Stimulated activated memory B cell treated with anti-CD40 and anti-IgM and Interleukin-4, amounts not matched to agents 10 μg/mL and 1 μg/mL and 100 μg/mL, for 72 hours (primary cell): Measurements from ENCODE around the gene ADAMTS3.

ENCODE experiments used
- ATAC-seq: fragments of 150-1000 bp; cut with Tn5 transposase; 2 replicates; pipeline ENCODE4 v1.10.0; 2021
- H3K27ac Mint-ChIP-seq: one replicate; pipeline ENCODE4 v1.8.0; 2022; ENCODE audit warnings: mild to moderate bottlenecking, mixed read lengths
- H3K27me3 Mint-ChIP-seq: one replicate; pipeline ENCODE4 v1.8.0; 2022; ENCODE audit warnings: mixed read lengths
- H3K36me3 Mint-ChIP-seq: one replicate; pipeline ENCODE4 v1.8.0; 2022; ENCODE audit warnings: mixed read lengths
- H3K4me1 Mint-ChIP-seq: one replicate; pipeline ENCODE4 v1.8.0; 2022; ENCODE audit warnings: mixed read lengths
- H3K4me3 Mint-ChIP-seq: one replicate; pipeline ENCODE4 v1.8.0; 2022; ENCODE audit warnings: mild to moderate bottlenecking, moderate library complexity, mixed read lengths
- H3K9me3 Mint-ChIP-seq: one replicate; pipeline ENCODE4 v1.8.0; 2022; ENCODE audit warnings: mixed read lengths

Gene ADAMTS3

DNA sequence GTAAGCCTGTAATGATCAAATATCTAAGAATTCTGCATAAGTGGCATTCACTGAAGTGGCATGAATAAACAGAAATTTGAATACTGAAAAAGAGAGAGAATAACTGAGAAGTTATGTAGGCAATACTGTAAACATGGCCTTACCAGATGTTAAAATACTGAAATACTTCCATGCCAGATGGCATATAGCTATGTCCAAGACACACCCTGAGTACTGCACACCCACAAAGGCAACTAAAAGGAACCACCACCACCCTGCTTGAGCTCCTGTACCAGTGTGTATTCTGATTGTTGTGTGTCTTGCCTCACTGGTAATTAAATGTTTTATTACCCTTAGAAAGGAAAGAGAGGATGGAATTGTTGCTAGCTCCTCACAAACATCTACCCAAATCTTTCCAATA, 192.1 kb downstream of the ADAMTS3 start:
- no peak for ATAC-seq
- H3K4me1 Mint-ChIP-seq, result no peaks in the 10 kb centered on the region
- no peaks in the 10 kb centered on the region for H3K36me3 Mint-ChIP-seq
- no peaks in the 10 kb centered on the region for H3K27me3 Mint-ChIP-seq
- no peak overlapping the region for H3K27ac Mint-ChIP-seq
- no peak overlapping the region for H3K4me3 Mint-ChIP-seq
- H3K9me3 Mint-ChIP-seq, result no peaks in the 10 kb centered on the region

- Mint-ChIP-seq H3K4me3 (no peak overlapping the region), H3K4me1 (no peaks in the 10 kb centered on the region), H3K27me3 (no peaks in the 10 kb centered on the region), H3K9me3 (no peaks in the 10 kb centered on the region), H3K36me3 (no peaks in the 10 kb centered on the region), H3K27ac (no peak overlapping the region)
- ATAC-seq, result no peak
These were observed 193.8 kb downstream of the ADAMTS3 start for GRCh38 chr4:72375073-72375736.

DNA sequence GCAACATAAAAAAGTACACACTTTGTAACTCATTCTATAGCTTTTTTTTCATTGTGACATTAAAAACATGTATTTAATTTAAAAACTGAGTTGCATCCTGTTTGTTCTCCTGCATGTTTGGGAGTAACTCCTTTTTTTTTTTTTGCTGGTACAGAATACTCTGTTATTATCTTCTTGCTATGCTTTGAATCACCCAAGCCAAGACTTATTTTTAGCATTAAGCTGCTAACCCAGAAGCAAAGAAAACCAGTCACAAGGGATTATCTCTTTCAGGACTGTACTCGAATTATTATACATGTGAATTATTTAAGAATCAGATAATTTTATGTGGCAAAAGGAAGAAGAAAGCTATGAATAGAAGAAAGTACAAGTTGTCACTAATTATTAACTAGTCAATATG, 194.9 kb downstream of the ADAMTS3 start:
- Mint-ChIP-seq H3K36me3 (no peaks in the 10 kb centered on the region), H3K9me3 (no peaks in the 10 kb centered on the region), H3K27me3 (no peaks in the 10 kb centered on the region), H3K4me3 (no peak overlapping the region), H3K4me1 (no peaks in the 10 kb centered on the region), H3K27ac (no peak overlapping the region)
- no peak for ATAC-seq

- H3K4me1 Mint-ChIP-seq, result no peaks in the 10 kb centered on the region
- H3K27me3 Mint-ChIP-seq, result no peaks in the 10 kb centered on the region
- no peak for ATAC-seq
- no peak overlapping the region for H3K27ac Mint-ChIP-seq
- no peaks in the 10 kb centered on the region for H3K9me3 Mint-ChIP-seq
- no peak overlapping the region for H3K4me3 Mint-ChIP-seq
- H3K36me3 Mint-ChIP-seq, result no peaks in the 10 kb centered on the region
These were observed 202.4 kb downstream of the ADAMTS3 start for GRCh38 chr4:72366601-72367000.

DNA sequence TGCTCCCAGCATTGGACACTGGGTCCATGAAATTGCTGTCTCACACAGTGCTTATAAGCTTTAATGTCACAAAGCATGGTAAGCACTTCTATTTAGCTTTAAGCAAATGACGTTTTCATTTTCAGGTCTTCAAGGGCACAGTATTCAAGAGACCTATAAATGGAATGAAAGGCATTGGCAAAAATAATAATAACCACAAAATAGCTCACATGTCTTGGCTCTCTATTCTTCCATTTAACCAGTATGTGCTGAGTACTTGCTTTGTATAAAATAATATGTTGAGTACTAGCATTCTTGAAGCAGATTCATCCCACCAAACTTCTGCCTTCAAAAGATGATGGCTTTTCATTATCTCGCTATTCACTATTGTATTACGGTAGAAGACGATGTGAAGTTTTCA, 203.0 kb downstream of the ADAMTS3 start:
- H3K27me3 Mint-ChIP-seq, result no peaks in the 10 kb centered on the region
- ATAC-seq, result no peak
- no peaks in the 10 kb centered on the region for H3K4me1 Mint-ChIP-seq
- H3K36me3 Mint-ChIP-seq, result no peaks in the 10 kb centered on the region
- H3K27ac Mint-ChIP-seq, result no peak overlapping the region
- no peak overlapping the region for H3K4me3 Mint-ChIP-seq
- no peaks in the 10 kb centered on the region for H3K9me3 Mint-ChIP-seq

- ATAC-seq, result no peak
- Mint-ChIP-seq H3K4me1 (no peaks in the 10 kb centered on the region), H3K27ac (no peak overlapping the region), H3K36me3 (no peaks in the 10 kb centered on the region), H3K27me3 (no peaks in the 10 kb centered on the region), H3K4me3 (no peak overlapping the region), H3K9me3 (no peaks in the 10 kb centered on the region)
These were observed 204.0 kb downstream of the ADAMTS3 start for GRCh38 chr4:72365016-72365415.

DNA sequence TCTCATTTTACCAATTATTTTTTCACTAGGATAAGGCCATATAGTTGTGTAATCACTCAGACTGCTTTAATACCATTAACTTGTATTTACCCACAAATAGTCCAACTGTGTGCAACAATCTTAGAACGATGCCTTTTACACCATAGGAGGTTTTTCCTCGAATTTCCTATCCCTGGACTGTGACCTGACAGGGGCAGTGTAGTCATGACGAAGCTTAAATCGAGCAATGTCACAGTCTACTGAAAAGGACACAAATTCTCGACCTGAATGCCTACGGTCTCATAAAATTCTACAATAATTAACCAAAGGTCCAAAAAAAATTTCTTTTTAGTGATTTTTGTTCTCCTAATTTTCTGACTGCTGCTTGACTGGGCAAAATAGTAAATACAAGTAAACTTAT, 208.9 kb downstream of the ADAMTS3 start:
- H3K36me3 Mint-ChIP-seq, result no peaks in the 10 kb centered on the region
- H3K9me3 Mint-ChIP-seq, result no peaks in the 10 kb centered on the region
- no peak overlapping the region for H3K4me3 Mint-ChIP-seq
- no peak for ATAC-seq
- H3K4me1 Mint-ChIP-seq, result no peaks in the 10 kb centered on the region
- H3K27me3 Mint-ChIP-seq, result no peaks in the 10 kb centered on the region
- H3K27ac Mint-ChIP-seq, result no peak overlapping the region

- H3K27me3 Mint-ChIP-seq, result no peaks in the 10 kb centered on the region
- ATAC-seq, result no peak
- H3K27ac Mint-ChIP-seq, result no peak overlapping the region
- H3K36me3 Mint-ChIP-seq, result no peaks in the 10 kb centered on the region
- H3K4me3 Mint-ChIP-seq, result no peak overlapping the region
- H3K9me3 Mint-ChIP-seq, result no peaks in the 10 kb centered on the region
- no peaks in the 10 kb centered on the region for H3K4me1 Mint-ChIP-seq
These were observed 210.5 kb downstream of the ADAMTS3 start for GRCh38 chr4:72358483-72358882.

DNA sequence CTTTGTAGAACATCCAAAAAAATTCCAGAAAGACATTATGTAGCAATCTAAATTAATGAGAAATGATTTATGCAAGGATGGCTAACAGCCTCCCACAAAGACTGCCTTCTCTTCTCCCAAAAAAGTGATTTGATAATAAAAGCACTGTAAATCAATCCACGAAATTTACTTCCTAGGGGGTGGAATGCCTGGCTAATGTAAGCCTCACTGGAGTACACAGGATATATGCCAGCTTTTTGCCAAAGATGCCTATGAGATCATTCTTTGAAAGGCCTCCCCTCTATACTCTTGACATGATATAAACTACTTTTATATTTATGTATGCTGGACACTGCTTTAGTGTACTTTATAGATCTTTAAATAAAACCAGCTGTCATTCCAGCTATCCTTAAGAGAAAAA, 211.1 kb downstream of the ADAMTS3 start:
- no peak overlapping the region for H3K27ac Mint-ChIP-seq
- no peak overlapping the region for H3K4me3 Mint-ChIP-seq
- no peaks in the 10 kb centered on the region for H3K36me3 Mint-ChIP-seq
- no peak for ATAC-seq
- no peaks in the 10 kb centered on the region for H3K4me1 Mint-ChIP-seq
- no peaks in the 10 kb centered on the region for H3K27me3 Mint-ChIP-seq
- no peaks in the 10 kb centered on the region for H3K9me3 Mint-ChIP-seq

GRCh38 chr4:72352711-72353110, 216.3 kb downstream of the ADAMTS3 start:
- no peaks in the 10 kb centered on the region for H3K27me3 Mint-ChIP-seq
- H3K36me3 Mint-ChIP-seq, result no peaks in the 10 kb centered on the region
- H3K4me1 Mint-ChIP-seq, result no peaks in the 10 kb centered on the region
- ATAC-seq, result no peak
- no peak overlapping the region for H3K27ac Mint-ChIP-seq
- H3K4me3 Mint-ChIP-seq, result no peak overlapping the region
- H3K9me3 Mint-ChIP-seq, result no peaks in the 10 kb centered on the region

DNA sequence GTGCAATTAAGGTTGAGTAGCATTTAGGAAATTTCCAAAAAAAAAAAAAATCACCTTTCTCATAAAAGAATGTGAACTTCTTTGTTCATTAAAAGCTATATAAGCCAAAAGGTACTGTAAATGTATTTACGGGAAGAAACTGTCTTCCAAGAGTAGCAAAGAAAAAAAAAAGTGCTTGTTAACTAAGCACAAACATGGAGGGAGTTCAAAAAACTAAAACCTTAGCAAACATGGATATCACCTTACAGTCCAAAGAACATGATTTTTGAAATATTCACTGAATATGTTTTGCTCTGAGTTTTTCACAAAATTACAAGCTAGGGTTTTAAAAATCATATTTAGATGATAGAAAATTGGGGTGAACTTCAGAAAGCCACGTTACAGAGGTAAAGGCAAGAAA, 217.5 kb downstream of the ADAMTS3 start:
- no peak overlapping the region for H3K4me3 Mint-ChIP-seq
- H3K36me3 Mint-ChIP-seq, result no peaks in the 10 kb centered on the region

DNA sequence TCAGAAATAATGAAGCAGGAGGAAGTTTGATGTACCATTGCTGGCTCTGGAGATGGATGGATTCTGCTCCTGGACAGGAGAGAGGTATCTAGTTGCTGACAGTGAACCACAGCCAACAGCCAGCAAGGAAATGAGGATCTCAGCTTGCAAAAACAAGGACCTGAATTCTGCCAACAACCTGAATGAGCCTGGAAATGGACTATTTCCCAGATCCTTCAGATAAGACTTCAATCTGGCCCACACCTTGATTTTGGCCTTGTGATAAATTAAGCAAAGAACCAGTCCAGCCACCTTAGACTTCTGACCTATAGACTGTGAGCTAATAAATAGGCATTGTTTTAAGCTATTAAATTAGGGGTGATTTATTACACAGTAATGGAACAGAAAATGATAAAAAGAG, 220.3 kb downstream of the ADAMTS3 start:
- Mint-ChIP-seq H3K4me1 (no peaks in the 10 kb centered on the region), H3K27ac (no peak overlapping the region), H3K9me3 (no peaks in the 10 kb centered on the region), H3K4me3 (no peak overlapping the region), H3K36me3 (no peaks in the 10 kb centered on the region), H3K27me3 (no peaks in the 10 kb centered on the region)
- ATAC-seq, result no peak

More for the DNA sequence above, 217.5 kb downstream of the ADAMTS3 start:
- ATAC-seq, result no peak
- no peak overlapping the region for H3K27ac Mint-ChIP-seq
- no peaks in the 10 kb centered on the region for H3K27me3 Mint-ChIP-seq
- no peaks in the 10 kb centered on the region for H3K9me3 Mint-ChIP-seq
- H3K4me1 Mint-ChIP-seq, result no peaks in the 10 kb centered on the region

- no peak for ATAC-seq
- Mint-ChIP-seq H3K27ac (no peak overlapping the region), H3K9me3 (no peaks in the 10 kb centered on the region), H3K27me3 (no peaks in the 10 kb centered on the region), H3K4me1 (no peaks in the 10 kb centered on the region), H3K4me3 (no peak overlapping the region), H3K36me3 (no peaks in the 10 kb centered on the region)
These were observed 224.6 kb downstream of the ADAMTS3 start for GRCh38 chr4:72344418-72344817.

DNA sequence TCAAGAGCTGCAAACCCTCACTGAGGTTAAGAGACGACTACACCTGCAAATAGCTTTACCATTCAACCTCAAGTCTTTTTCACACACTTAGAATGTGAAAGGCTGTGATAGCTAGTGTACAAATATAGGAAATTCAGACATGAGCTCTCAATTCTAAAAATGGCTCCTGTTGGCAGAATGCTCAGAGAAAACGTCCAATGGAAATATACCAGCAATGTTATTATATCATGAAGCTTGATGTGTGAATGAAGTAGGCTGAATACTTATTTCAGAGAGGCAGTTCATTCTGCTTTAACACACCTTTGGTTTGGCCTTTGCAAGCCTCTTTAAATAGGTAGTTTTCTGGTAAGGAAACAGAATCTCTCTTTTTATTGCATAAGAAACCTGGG, 227.6 kb downstream of the ADAMTS3 start:
- no peak for ATAC-seq
- no peak overlapping the region for H3K4me3 Mint-ChIP-seq
- H3K27me3 Mint-ChIP-seq, result no peaks in the 10 kb centered on the region
- H3K4me1 Mint-ChIP-seq, result no peaks in the 10 kb centered on the region
- no peaks in the 10 kb centered on the region for H3K9me3 Mint-ChIP-seq
- H3K27ac Mint-ChIP-seq, result no peak overlapping the region
- no peaks in the 10 kb centered on the region for H3K36me3 Mint-ChIP-seq

GRCh38 chr4:72340803-72341431, 228.1 kb downstream of the ADAMTS3 start:
- H3K27ac Mint-ChIP-seq, result no peak overlapping the region
- no peaks in the 10 kb centered on the region for H3K36me3 Mint-ChIP-seq
- ATAC-seq, result no peak
- no peaks in the 10 kb centered on the region for H3K27me3 Mint-ChIP-seq
- H3K4me1 Mint-ChIP-seq, result no peaks in the 10 kb centered on the region
- no peak overlapping the region for H3K4me3 Mint-ChIP-seq
- no peaks in the 10 kb centered on the region for H3K9me3 Mint-ChIP-seq

DNA sequence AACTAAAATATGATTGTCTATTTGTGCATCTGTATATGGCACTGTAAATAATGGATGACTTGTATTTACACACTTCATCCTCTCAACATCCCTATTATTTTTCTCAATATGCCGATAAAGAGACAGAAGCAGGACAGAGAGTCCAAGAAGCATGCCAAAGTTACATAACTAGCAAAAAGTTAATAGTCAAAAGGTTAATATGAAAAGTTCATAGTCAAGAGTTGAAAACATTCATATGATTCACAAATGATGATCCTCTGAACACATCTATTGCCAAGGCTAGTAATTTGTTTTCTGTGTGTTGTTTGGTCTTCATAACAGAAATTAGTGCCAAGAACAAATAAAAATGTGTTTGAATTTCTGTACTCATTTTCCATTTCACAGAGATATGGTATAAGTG, 231.0 kb downstream of the ADAMTS3 start:
- no peak for ATAC-seq
- Mint-ChIP-seq H3K9me3 (no peaks in the 10 kb centered on the region), H3K4me3 (no peak overlapping the region), H3K36me3 (no peaks in the 10 kb centered on the region), H3K27ac (no peak overlapping the region), H3K27me3 (no peaks in the 10 kb centered on the region), H3K4me1 (no peaks in the 10 kb centered on the region)
